ENCODE results near the gene NCCRP1. TPM values are rescaled to one million over a fixed set of nuclear protein-coding genes. Genes with fewer than 3 reads are reported as not detected.

NCCRP1 gene
- polyA plus RNA-seq, 3 donors from 2014 or later: not detected

DNA sequence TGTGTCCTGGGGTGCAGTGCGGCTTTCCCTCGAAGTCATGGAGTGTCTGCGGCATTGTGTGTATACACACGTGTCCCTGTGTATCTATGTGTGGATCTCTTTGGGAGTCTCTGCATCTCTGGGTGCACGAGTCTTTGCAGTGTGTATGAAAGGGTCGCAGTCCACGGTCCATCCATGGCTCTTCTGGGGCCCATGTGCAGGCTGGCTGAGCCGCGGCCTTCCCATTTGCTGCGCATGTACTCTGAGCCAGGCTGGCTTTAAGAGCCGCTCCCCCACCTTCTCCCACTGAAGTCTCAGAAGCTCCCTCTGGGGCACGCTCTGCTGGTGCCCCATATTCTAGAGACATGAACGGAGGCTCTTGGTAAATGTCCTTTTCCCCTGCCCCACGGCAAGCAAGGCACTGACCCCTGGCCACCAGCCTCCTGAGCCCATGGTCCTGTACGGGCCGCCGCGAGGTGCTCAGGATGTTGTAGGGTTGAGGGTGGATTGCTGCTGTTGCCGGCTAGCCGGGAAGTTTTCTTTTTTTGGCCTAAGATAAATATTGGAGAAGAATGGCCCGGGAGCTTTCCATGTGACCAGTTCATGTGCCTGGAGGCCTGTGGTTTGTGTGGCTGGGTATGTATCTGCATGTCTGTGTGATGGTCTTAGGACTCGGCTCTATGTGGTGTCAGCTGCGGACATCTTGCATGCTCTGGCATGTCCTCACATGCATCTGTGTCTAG, 39.3 kb upstream of the NCCRP1 start:
- H3K36me3 Mint-ChIP-seq: no peaks in the 10 kb centered on the region
- H3K27ac Mint-ChIP-seq: peak overlapping the region in 2 of 6 donors; percentile 40 to 61
- H3K9me3 Mint-ChIP-seq: no peaks in the 10 kb centered on the region
- H3K27me3 Mint-ChIP-seq (ENCODE audit: low read depth in 3 of 3): peaks cover 2 to 8% (median 2%) of the 10 kb centered on the region in 3 donors
- DNase-seq: no peak
- H3K4me1 Mint-ChIP-seq: peaks cover 36 to 47% of the 10 kb centered on the region in 2 donors
- H3K4me3 Mint-ChIP-seq: peak overlapping the region in 3 of 5 donors; percentile 15 to 41 (median 23)

DNA sequence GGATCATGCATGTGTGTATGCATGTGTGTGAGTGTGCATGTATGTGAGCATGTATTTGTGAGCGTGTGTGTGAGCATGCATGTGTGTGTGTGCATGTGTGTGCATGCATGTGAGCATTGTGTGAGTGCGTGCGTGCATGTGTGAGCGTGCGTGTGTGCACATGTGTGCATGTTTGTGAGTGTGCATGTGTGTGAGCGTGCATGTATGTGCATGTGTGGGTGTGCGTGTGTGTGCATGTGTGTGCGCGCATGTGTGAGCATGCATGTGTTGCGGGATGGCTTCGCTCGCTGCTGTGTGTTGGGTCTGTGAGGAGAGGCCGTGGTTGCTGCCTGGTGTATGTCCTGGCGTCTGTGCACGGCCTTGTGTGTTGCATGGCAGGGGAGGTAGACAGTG, 38.8 kb upstream of the NCCRP1 start:
- Mint-ChIP-seq H3K9me3 (no peaks in the 10 kb centered on the region), H3K4me1 (peaks cover 42 to 52% of the 10 kb centered on the region in 2 donors), H3K27me3 (ENCODE audit: low read depth in 3 of 3) (peaks cover 2 to 8% (median 2%) of the 10 kb centered on the region in 3 donors), H3K27ac (peak overlapping the region in 3 of 6 donors; percentile 40 to 72 (median 49)), H3K4me3 (no peak overlapping the region), H3K36me3 (no peaks in the 10 kb centered on the region)
- DNase-seq: no peak

DNA sequence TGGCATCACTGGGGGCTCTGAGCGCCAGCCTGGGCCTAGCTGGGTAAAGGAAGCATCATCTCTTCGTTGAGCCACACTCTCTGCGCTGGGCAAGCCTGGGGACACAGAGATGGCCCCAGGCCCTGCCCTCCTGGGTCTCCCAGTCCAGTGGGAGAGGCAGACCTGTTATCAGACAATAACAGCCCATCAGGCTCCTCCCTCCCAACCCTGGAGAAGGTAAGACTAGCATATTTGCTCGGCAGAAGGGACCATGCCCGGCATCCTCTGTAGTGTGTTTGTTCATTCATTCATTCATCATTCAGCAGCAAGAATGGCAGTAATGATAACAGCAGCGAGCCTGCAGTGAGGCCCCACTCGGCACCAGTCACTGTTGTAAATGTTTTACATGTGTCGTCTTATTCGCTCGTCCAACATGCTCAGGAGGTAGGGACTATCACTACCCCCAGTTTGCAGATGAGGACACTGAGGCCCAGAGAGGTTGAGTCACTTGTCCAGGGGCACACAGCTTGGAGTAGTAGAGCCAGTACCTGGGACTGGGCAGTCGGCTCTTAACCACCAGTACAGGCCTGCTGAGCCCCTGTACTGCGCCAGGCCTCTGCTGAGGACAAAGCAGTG, 38.0 kb upstream of the NCCRP1 start:
- H3K27me3 Mint-ChIP-seq (ENCODE audit: low read depth in 3 of 3): peaks cover 2 to 8% (median 2%) of the 10 kb centered on the region in 3 donors
- no peaks in the 10 kb centered on the region for H3K9me3 Mint-ChIP-seq
- H3K4me1 Mint-ChIP-seq: peaks cover 48 to 56% of the 10 kb centered on the region in 2 donors
- no peak for DNase-seq
- no peak overlapping the region for H3K4me3 Mint-ChIP-seq
- H3K36me3 Mint-ChIP-seq: no peaks in the 10 kb centered on the region
- peak overlapping the region in 1 of 6 donors; percentile 64 for H3K27ac Mint-ChIP-seq

DNA sequence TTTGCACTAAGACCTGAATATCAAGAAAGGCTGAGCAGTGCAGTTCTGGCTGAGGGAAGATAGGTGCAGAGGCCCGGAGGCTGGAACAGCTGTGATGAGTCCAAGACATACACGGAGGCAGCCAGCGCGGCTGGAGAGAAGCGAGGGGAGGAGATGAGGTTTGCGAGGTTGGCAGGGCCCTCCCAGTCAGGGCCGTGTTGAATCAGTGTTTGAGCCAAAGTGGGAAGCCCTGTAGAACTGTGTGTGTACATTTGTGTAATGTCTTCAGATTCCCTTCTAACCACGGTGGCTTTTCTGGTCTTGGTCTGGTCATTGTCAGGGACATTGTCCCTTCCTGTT, 36.3 kb upstream of the NCCRP1 start:
- H3K4me3 Mint-ChIP-seq: peak overlapping the region in 1 of 5 donors; percentile 14
- H3K36me3 Mint-ChIP-seq: no peaks in the 10 kb centered on the region
- H3K27ac Mint-ChIP-seq: peak overlapping the region in 3 of 6 donors; percentile 43 to 73 (median 56)
- no peak for DNase-seq
- peaks cover 2 to 8% (median 2%) of the 10 kb centered on the region in 3 donors for H3K27me3 Mint-ChIP-seq (ENCODE audit: low read depth in 3 of 3)
- no peaks in the 10 kb centered on the region for H3K9me3 Mint-ChIP-seq
- H3K4me1 Mint-ChIP-seq: peaks cover 40 to 50% of the 10 kb centered on the region in 2 donors

DNA sequence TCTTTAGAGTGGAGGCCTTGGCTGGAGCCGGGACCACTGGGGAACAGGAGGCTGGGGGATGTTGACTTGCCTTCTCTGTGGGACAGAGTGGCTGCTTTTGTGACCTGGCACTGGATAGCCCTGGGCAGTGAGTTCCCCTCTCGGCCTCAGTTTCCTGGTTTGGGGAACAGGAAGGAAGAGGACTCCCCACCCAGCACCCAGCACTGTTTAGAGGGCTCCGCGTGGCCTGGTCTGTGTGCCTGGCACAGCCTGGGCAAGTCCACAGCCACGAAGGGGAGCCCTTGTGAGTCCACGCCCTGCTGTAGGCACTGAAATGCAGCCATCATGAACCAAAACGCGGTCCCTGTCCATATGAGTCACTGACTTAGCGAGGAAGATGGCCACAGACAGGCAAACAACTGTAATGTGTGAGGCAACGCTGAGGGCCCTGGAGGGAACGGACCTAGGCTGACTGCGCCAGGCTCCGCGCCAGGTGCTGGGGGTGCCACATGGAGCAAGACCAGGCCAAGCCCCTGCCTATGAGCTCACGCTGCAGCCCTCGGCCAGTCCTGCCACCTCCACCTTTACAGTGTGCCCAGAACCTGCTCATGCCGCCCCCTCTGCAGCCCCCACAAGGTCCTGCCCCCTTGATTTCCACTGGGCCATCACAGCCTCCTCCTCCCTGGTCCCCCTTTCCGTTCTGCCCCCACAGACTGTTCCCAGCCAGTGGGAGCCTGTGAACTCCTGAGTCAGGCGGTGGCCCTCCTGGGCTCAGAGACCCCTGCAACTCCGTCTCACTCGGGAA, 35.7 kb upstream of the NCCRP1 start:
- H3K27ac Mint-ChIP-seq: peak overlapping the region in 3 of 6 donors; percentile 43 to 73 (median 56)

DNA sequence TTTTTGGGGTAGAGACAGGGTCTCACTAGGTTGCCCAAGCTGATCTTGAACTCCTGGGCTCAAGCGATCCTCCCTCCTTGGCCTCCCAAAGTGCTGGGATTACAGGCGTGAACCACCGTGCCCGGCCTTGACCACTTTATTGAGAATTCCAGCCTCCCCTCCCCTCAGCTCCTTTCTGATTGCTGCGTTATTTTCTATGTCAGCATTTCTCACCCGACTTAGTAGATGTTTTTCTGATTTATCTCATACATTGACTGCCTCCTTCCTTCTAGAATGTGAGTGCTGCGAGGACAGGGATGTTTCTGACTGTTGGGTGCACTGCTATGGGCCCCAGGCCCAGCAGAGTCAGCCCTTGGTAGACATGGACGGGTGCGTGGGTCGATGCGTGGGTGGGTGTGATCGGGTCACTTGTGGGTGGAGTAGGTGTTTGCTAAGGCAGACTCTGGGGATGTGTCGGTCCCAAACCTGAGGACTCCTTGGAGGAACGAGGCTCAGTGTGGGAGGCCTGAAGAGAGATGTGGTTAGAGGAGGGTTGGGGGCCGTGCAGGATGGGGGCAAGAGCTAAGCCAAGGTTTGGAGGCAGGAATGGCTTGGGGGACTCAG, 34.2 kb upstream of the NCCRP1 start:
- DNase-seq: no peak
- H3K4me1 Mint-ChIP-seq: peaks cover 31 to 36% of the 10 kb centered on the region in 2 donors
- no peaks in the 10 kb centered on the region for H3K36me3 Mint-ChIP-seq
- H3K9me3 Mint-ChIP-seq: no peaks in the 10 kb centered on the region
- H3K27ac Mint-ChIP-seq: peak overlapping the region in 4 of 6 donors; percentile 31 to 80 (median 72)
- peaks cover 0 to 7% (median 2%) of the 10 kb centered on the region in 3 donors for H3K27me3 Mint-ChIP-seq (ENCODE audit: low read depth in 3 of 3)
- H3K4me3 Mint-ChIP-seq: peak overlapping the region in 2 of 5 donors; percentile 42 to 49

More for the DNA sequence above, 35.7 kb upstream of the NCCRP1 start:
- Mint-ChIP-seq H3K4me3 (no peak overlapping the region), H3K27me3 (ENCODE audit: low read depth in 3 of 3) (peaks cover 2 to 8% (median 2%) of the 10 kb centered on the region in 3 donors), H3K4me1 (peaks cover 40 to 46% of the 10 kb centered on the region in 2 donors), H3K36me3 (no peaks in the 10 kb centered on the region), H3K9me3 (no peaks in the 10 kb centered on the region)
- no peak for DNase-seq

DNA sequence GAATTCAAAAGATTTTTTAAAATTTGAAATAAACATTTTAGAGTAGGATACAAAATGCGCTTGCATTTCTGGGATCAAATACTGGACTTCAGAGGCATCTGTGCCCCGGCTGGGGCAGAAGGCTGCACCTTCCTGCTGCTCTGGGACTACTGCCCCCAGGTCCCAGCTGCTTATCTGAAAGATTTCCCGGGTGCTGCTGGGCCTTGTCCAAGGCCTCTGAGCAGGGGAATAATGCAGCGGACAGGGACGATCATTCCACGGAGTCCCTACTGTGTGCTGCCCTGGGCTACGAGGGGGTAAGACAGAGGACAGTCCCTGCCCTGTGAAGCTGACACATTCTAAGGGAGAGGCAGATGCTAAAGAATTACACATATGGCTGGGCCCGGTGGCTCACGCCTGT, 33.1 kb upstream of the NCCRP1 start:
- H3K27ac Mint-ChIP-seq: no peak overlapping the region
- peaks cover 0 to 2% (median 2%) of the 10 kb centered on the region in 3 donors for H3K27me3 Mint-ChIP-seq (ENCODE audit: low read depth in 3 of 3)
- H3K4me3 Mint-ChIP-seq: no peak overlapping the region

DNA sequence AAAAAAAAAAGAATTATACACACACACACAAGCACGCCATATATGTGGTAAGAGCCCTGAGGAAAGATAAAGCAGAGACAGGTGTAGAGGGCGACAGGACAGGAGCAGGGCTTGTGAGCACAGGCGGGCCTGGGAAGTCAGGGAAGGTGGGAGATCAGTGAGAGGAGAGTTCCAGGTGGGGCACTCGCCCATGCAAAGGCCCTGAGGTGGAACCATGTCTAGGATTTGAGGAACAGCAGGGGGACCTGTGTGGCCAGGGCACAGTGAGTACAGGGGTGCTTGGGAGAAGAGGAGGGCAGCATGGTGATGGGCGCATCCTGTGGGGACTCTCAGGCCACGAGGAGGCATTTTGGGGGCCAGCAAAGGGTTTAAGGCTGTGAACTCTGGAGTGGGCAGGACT, 32.5 kb upstream of the NCCRP1 start:
- H3K9me3 Mint-ChIP-seq: no peaks in the 10 kb centered on the region
- peaks cover 0 to 4% (median 0%) of the 10 kb centered on the region in 3 donors for H3K36me3 Mint-ChIP-seq
- H3K27ac Mint-ChIP-seq: no peak overlapping the region
- peaks cover 0 to 2% (median 2%) of the 10 kb centered on the region in 3 donors for H3K27me3 Mint-ChIP-seq (ENCODE audit: low read depth in 3 of 3)
- H3K4me1 Mint-ChIP-seq: peaks cover 24 to 25% of the 10 kb centered on the region in 2 donors
- no peak overlapping the region for H3K4me3 Mint-ChIP-seq
- no peak for DNase-seq

More for the DNA sequence above, 33.1 kb upstream of the NCCRP1 start:
- Mint-ChIP-seq H3K9me3 (no peaks in the 10 kb centered on the region), H3K36me3 (no peaks in the 10 kb centered on the region), H3K4me1 (peaks cover 25 to 28% of the 10 kb centered on the region in 2 donors)
- no peak for DNase-seq

DNA sequence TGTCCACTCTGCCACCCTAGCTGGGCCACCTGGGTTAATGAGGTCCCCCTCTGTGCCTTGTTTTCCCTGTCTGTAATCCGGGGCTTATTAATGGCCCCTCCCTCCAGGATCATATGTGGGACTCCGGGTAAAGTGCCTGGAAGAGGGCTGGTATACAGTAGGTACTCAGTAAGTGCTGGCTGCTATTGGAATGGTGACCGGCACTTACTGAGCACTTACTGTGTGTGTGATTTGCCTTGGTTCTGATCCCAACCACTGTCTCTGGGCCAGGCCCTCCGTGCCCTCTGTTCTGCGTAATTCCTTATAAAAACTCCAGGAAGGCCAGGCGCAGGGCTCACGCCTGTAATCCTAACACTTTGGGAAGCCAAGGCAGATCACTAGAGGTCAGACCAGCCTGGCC, 30.9 kb upstream of the NCCRP1 start:
- Mint-ChIP-seq H3K27me3 (ENCODE audit: low read depth in 3 of 3) (peaks cover 0 to 2% (median 0%) of the 10 kb centered on the region in 3 donors), H3K4me1 (peaks cover 15 to 16% of the 10 kb centered on the region in 2 donors), H3K36me3 (peaks cover 0 to 4% (median 0%) of the 10 kb centered on the region in 3 donors), H3K27ac (no peak overlapping the region), H3K9me3 (no peaks in the 10 kb centered on the region), H3K4me3 (no peak overlapping the region)
- no peak for DNase-seq

DNA sequence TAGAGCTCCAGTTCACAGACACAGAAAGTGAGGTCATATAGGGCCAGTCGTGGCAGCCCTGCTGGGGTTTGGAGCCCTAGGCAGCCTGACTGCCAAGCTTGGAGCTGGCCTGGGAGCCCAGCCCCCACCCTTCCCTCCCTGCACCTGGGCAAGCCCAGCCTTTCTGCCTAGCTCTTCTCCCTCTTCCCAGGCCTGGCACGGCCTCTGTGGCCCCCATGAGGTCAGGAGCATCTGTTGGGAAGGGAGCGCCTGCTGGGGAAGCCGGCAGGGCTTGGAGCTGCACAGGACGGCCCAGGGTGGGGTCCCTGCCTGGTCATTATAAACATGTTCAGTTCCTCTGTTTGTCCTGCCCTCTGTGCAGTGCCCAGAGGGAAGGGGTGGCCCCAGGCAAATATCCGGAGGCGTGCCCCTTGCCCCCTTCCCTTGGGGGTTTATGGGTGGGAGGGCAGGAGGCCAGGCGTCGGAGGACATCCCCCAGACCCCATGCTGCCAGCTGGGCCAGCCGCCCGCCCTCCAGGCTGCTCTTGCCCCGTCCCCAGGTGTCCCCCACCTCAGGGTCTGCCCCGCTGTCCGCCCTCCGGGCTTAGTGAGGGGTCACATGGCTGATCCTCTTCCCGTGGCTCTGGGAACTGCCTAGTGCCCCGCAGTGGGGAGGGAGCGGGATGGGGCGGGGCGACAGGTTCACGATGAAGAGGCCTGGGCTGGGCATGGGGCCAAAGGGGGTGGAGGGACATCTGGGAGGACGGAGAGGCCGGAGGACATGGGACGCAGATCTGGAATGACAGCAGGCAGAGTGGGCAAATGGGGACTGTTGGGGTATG, 30.0 kb upstream of the NCCRP1 start:
- Mint-ChIP-seq H3K36me3 (peaks cover 0 to 4% (median 0%) of the 10 kb centered on the region in 3 donors), H3K27ac (no peak overlapping the region)

DNA sequence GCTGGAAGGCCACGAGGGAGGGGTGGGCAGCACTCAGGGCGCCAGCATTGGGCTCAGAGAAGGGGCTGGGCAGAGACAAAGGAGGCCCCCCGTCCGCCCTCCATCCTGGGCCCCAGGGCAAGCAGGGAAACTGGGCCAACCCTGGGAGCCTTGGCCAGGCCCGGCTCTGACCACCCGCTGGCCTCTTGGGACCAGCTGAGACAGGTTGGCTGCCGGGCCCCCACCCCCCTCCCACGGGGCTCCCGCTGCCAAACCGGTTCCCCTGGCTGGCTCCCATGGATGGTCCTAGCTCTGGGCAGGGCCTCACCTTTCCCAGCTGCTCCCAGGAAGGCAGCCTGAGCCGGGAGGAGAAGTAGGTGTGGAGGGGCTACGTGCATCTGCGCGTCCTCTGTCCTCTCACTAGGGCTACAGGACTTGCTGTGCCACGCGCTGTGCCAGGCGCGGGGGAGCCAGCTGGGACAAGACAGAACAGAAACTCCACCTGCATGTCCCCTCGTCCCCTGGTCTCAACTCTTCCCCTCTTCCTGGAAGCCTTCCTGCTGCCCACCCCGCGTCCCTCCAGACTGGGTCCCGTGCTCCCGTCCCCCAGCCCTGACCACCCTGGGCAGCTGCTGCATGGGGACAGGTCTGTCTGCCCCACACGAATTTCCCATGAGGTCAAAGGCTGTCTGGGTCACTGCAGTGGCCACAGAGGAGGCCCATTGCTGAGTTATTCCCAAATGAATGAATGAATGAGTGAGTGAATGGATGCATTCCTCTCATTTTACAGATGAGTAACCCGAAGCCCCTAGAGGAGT, 29.1 kb upstream of the NCCRP1 start:
- Mint-ChIP-seq H3K27ac (no peak overlapping the region), H3K9me3 (no peaks in the 10 kb centered on the region), H3K4me3 (no peak overlapping the region), H3K27me3 (ENCODE audit: low read depth in 3 of 3) (peaks cover 0 to 2% (median 0%) of the 10 kb centered on the region in 3 donors), H3K4me1 (peaks cover 7 to 9% of the 10 kb centered on the region in 2 donors), H3K36me3 (peaks cover 0 to 4% (median 0%) of the 10 kb centered on the region in 3 donors)
- DNase-seq: no peak

More for the DNA sequence above, 30.0 kb upstream of the NCCRP1 start:
- DNase-seq: no peak
- Mint-ChIP-seq H3K4me1 (peaks cover 10 to 15% of the 10 kb centered on the region in 2 donors), H3K27me3 (ENCODE audit: low read depth in 3 of 3) (peaks cover 0 to 2% (median 0%) of the 10 kb centered on the region in 3 donors), H3K4me3 (no peak overlapping the region), H3K9me3 (no peaks in the 10 kb centered on the region)

All from immature natural killer cell (primary cell).